ENCODE measurements around the gene SCN5A.

GRCh38 chr3:38601956-38602550, 47.4 kb downstream of the SCN5A start:
- TF ChIP-seq, protein P1, sequence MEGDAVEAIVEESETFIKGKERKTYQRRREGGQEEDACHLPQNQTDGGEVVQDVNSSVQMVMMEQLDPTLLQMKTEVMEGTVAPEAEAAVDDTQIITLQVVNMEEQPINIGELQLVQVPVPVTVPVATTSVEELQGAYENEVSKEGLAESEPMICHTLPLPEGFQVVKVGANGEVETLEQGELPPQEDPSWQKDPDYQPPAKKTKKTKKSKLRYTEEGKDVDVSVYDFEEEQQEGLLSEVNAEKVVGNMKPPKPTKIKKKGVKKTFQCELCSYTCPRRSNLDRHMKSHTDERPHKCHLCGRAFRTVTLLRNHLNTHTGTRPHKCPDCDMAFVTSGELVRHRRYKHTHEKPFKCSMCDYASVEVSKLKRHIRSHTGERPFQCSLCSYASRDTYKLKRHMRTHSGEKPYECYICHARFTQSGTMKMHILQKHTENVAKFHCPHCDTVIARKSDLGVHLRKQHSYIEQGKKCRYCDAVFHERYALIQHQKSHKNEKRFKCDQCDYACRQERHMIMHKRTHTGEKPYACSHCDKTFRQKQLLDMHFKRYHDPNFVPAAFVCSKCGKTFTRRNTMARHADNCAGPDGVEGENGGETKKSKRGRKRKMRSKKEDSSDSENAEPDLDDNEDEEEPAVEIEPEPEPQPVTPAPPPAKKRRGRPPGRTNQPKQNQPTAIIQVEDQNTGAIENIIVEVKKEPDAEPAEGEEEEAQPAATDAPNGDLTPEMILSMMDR (IDR thresholded peaks at IDR 0.05), result no peak
- TF ChIP-seq RCOR1 (IDR thresholded peaks at IDR 0.05; ENCODE audit: low read length), result peak; percentile 75; the same call in 1 of the 2 replicates
- TF ChIP-seq GABPA (IDR thresholded peaks at IDR 0.05; ENCODE audit: low read depth), result no peak
- TF ChIP-seq RXRA (IDR thresholded peaks at IDR 0.05; ENCODE audit: borderline replicate concordance, low read depth), result no peak
- TF ChIP-seq EP300 (IDR thresholded peaks at IDR 0.05; ENCODE audit: borderline replicate concordance in 1 of 2, low read depth in 1 of 2, low read length in 1 of 2), result peak in 1 of 2 experiments; percentile 60; a peak in 1 of 4 replicates
- TF ChIP-seq FOXM1 (IDR thresholded peaks at IDR 0.05; ENCODE audit: low read depth), result no peak
- TF ChIP-seq TAF1 (IDR thresholded peaks at IDR 0.05; ENCODE audit: borderline replicate concordance, low read depth, low read length), result no peak
- no peak for TF ChIP-seq YY1 (IDR thresholded peaks at IDR 0.05; ENCODE audit: low read depth)
- no peak for TF ChIP-seq NRF1 (IDR thresholded peaks at IDR 0.05; ENCODE audit: low read depth, low read length)
- TF ChIP-seq REST (IDR thresholded peaks at IDR 0.05; ENCODE audit: low read depth, low read length), result no peak

All from SK-N-SH (cell line).